Measurements from ENCODE around the gene TANK. TPM values are rescaled to one million over a fixed set of nuclear protein-coding genes. Genes with fewer than 3 reads are reported as not detected.

Gene TANK
- total and polyA plus RNA-seq, 4 donors, result 17.2 to 62.1 (median 42.3) TPM

Other genes with a start within 250 kb of the TANK start
- gene PSMD14, start 148.0 kb downstream of the TANK start, total RNA-seq, result 10 to 100 TPM; 32.0 to 34.8 TPM
- gene PSMD14, start 148.0 kb downstream of the TANK start, polyA plus RNA-seq, result 10 to 100 TPM; 32.7 to 37.9 TPM